ENCODE data around the gene RTL10.

The RTL10 gene

GRCh38 chr22:19874307-19875060 is 19.8 kb upstream of the RTL10 start (continued):
- TF ChIP-seq ZBTB11 (tag by site-specific recombination; conservative IDR thresholded peaks at IDR 0.05; ENCODE audit: low read depth) (no peak), HIC1 (tag by site-specific recombination; IDR thresholded peaks at IDR 0.05) (peak; percentile 23; the same call in 1 of the 2 replicates), ZNF366 (tag by site-specific recombination; conservative IDR thresholded peaks at IDR 0.05) (no peak), ZNF660 (tag by site-specific recombination; IDR thresholded peaks at IDR 0.05) (no peak), ZIC2 (tag by site-specific recombination; IDR thresholded peaks at IDR 0.05) (peak; percentile 89), PATZ1 (tag by site-specific recombination; IDR thresholded peaks at IDR 0.05) (peak; percentile 23; the same call in 1 of the 2 replicates), ZNF433 (tag by site-specific recombination; IDR thresholded peaks at IDR 0.05; ENCODE audit: low read depth) (no peak), TSHZ1 (tag by site-specific recombination; IDR thresholded peaks at IDR 0.05; ENCODE audit: borderline replicate concordance) (peak; percentile 80; the same call in 1 of the 2 replicates), BCL11B (tag by site-specific recombination; IDR thresholded peaks at IDR 0.05; ENCODE audit: low read depth) (no peak), ZFP69B (tag by site-specific recombination; IDR thresholded peaks at IDR 0.05) (peak; percentile 99), ZNF555 (tag by site-specific recombination; conservative IDR thresholded peaks at IDR 0.05) (no peak), KLF16 (tag by site-specific recombination; IDR thresholded peaks at IDR 0.05) (peak; percentile 42; the same call in 1 of the 2 replicates), ZNF266 (tag by site-specific recombination; IDR thresholded peaks at IDR 0.05; ENCODE audit: low read depth) (no peak), KLF1 (tag by site-specific recombination; IDR thresholded peaks at IDR 0.05) (peak; percentile 75), ZNF324 (tag by site-specific recombination; IDR thresholded peaks at IDR 0.05) (no peak), ZNF335 (tag by site-specific recombination; conservative IDR thresholded peaks at IDR 0.05) (0 out of 2 replicates have a peak, but pooled peaks have one; percentile 32), KLF9 (tag by site-specific recombination; IDR thresholded peaks at IDR 0.05; ENCODE audit: low read depth) (peak; percentile 58), ELK4 (IDR thresholded peaks at IDR 0.05; ENCODE audit: borderline replicate concordance, low read depth, low read length) (no peak), TRIM28 (IDR thresholded peaks at IDR 0.05; ENCODE audit: borderline replicate concordance, low read length) (peak; percentile 81; the same call in 1 of the 2 replicates), SP3 (tag by site-specific recombination; IDR thresholded peaks at IDR 0.05) (no peak), YY1 (tag by site-specific recombination; IDR thresholded peaks at IDR 0.05) (no peak), SP7 (tag by site-specific recombination; IDR thresholded peaks at IDR 0.05) (peak; percentile 65)
- TF ChIP-seq, protein P1, sequence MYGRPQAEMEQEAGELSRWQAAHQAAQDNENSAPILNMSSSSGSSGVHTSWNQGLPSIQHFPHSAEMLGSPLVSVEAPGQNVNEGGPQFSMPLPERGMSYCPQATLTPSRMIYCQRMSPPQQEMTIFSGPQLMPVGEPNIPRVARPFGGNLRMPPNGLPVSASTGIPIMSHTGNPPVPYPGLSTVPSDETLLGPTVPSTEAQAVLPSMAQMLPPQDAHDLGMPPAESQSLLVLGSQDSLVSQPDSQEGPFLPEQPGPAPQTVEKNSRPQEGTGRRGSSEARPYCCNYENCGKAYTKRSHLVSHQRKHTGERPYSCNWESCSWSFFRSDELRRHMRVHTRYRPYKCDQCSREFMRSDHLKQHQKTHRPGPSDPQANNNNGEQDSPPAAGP (tag by site-specific recombination; IDR thresholded peaks at IDR 0.05) = 0 out of 2 replicates have a peak, but pooled peaks have one; percentile 48
- TF ChIP-seq, protein P2, sequence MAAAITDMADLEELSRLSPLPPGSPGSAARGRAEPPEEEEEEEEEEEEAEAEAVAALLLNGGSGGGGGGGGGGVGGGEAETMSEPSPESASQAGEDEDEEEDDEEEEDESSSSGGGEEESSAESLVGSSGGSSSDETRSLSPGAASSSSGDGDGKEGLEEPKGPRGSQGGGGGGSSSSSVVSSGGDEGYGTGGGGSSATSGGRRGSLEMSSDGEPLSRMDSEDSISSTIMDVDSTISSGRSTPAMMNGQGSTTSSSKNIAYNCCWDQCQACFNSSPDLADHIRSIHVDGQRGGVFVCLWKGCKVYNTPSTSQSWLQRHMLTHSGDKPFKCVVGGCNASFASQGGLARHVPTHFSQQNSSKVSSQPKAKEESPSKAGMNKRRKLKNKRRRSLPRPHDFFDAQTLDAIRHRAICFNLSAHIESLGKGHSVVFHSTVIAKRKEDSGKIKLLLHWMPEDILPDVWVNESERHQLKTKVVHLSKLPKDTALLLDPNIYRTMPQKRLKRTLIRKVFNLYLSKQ (tag by site-specific recombination; IDR thresholded peaks at IDR 0.05; ENCODE audit: borderline replicate concordance) = no peak
